Measurements from ENCODE around the gene GALNT11.
"Not testable (repeated sequence)": the region's sequence is repeated elsewhere in the genome, so short reads cannot be mapped to it uniquely, and the experiment has no call there.

Gene GALNT11

GRCh38 chr7:152025077-152025936, at the start of gene GALNT11:
Gene GALNT11, plus strand, starts transcription at chr7:152025674. Its CDS starts 68,554 bp downstream, at chr7:152094228.
- peak; percentile 97 for DNase-seq (ENCODE audit: low spot score)

- DNase-seq (ENCODE audit: low spot score), result no peak
Measured at GRCh38 chr7:151978616-151979015, 46.9 kb upstream of the GALNT11 start.

GRCh38 chr7:151981223-151981622, 44.3 kb upstream of the GALNT11 start:
- no peak for DNase-seq (ENCODE audit: low spot score)

- DNase-seq (ENCODE audit: low spot score), result no peak
Measured at GRCh38 chr7:151982806-151983205, 42.7 kb upstream of the GALNT11 start.

- no peak for DNase-seq (ENCODE audit: low spot score)
Measured at GRCh38 chr7:151984612-151985011, 40.9 kb upstream of the GALNT11 start.

- DNase-seq (ENCODE audit: low spot score), result peak; percentile 37
Measured at GRCh38 chr7:151987748-151988529, 37.5 kb upstream of the GALNT11 start.

GRCh38 chr7:151992375-151992774, 33.1 kb upstream of the GALNT11 start:
- peak; percentile 38 for DNase-seq (ENCODE audit: low spot score)

GRCh38 chr7:151993977-151994676, 31.3 kb upstream of the GALNT11 start:
- DNase-seq (ENCODE audit: low spot score), result no peak

- DNase-seq (ENCODE audit: low spot score), result peak; percentile 28
Measured at GRCh38 chr7:151999424-152000090, 25.9 kb upstream of the GALNT11 start.

- peak; percentile 25 for DNase-seq (ENCODE audit: low spot score)
Measured at GRCh38 chr7:152000191-152000590, 25.3 kb upstream of the GALNT11 start.

- DNase-seq (ENCODE audit: low spot score), result peak; percentile 53
Measured at GRCh38 chr7:152006336-152006735, 19.1 kb upstream of the GALNT11 start.

GRCh38 chr7:152011860-152012259, 13.6 kb upstream of the GALNT11 start:
- no peak for DNase-seq (ENCODE audit: low spot score)

- DNase-seq (ENCODE audit: low spot score), result no peak
Measured at GRCh38 chr7:152013230-152013629, 12.2 kb upstream of the GALNT11 start.

GRCh38 chr7:152013974-152014373, 11.5 kb upstream of the GALNT11 start:
- no peak for DNase-seq (ENCODE audit: low spot score)

- no peak for DNase-seq (ENCODE audit: low spot score)
Measured at GRCh38 chr7:152014722-152015121, 10.8 kb upstream of the GALNT11 start.

- DNase-seq (ENCODE audit: low spot score), result no peak
Measured at GRCh38 chr7:152015600-152015999, 9.9 kb upstream of the GALNT11 start.

- DNase-seq (ENCODE audit: low spot score), result no peak
Measured at GRCh38 chr7:152016947-152017346, 8.5 kb upstream of the GALNT11 start.

GRCh38 chr7:152017683-152018082, 7.8 kb upstream of the GALNT11 start:
- not testable (repeated sequence) for DNase-seq (ENCODE audit: low spot score)

- DNase-seq (ENCODE audit: low spot score), result not testable (repeated sequence)
Measured at GRCh38 chr7:152021740-152022139, 3.7 kb upstream of the GALNT11 start.

GRCh38 chr7:152025937-152026890, 740 bp downstream of the GALNT11 start:
- DNase-seq (ENCODE audit: low spot score), result no peak
